GM23338 (cell line): ENCODE results near the gene AGPS. TPM values are rescaled to one million over a fixed set of nuclear protein-coding genes. Genes with fewer than 3 reads are reported as not detected.

ENCODE experiments used
- ATAC-seq: fragments of 200-7000 bp; cut with Tn5 transposase; 3 replicates; pipeline ENCODE4 v1.9.1; 2020
- DNase-seq: peaks from one replicate; pipeline ENCODE4 v3.0.0-alpha.2; 2015; ENCODE audit warnings: low spot score
- H2AFZ ChIP-seq: fragments of 200-600 bp; sonication (generic); 2 replicates; pipeline ENCODE4 v1.8.0; 2016; ENCODE audit warnings: antibody characterized with exemption, mild to moderate bottlenecking, moderate library complexity
- H3F3A ChIP-seq: fragments of 200-600 bp; sonication (generic); replicated peaks from 2 replicates; pipeline ENCODE4 v1.8.0; 2017; ENCODE audit warnings: antibody characterized with exemption, mixed run types, low read depth
- H3K27ac ChIP-seq: fragments of 200-600 bp; sonication (generic); 2 replicates; pipeline ENCODE4 v1.6.1; 2016; ENCODE audit warnings: low read depth
- H3K27me3 ChIP-seq: fragments of 200-600 bp; sonication (generic); 2 replicates; pipeline ENCODE4 v1.8.0; 2016; ENCODE audit warnings: mild to moderate bottlenecking, mixed run types, moderate library complexity; ENCODE audit not compliant: insufficient read depth
- H3K36me3 ChIP-seq: fragments of 200-600 bp; sonication (generic); 2 replicates; pipeline ENCODE4 v1.8.0; 2016; ENCODE audit warnings: mild to moderate bottlenecking; ENCODE audit not compliant: insufficient read depth
- H3K4me1 ChIP-seq: fragments of 200-600 bp; sonication (generic); 2 replicates; pipeline ENCODE4 v1.8.0; 2016; ENCODE audit warnings: mild to moderate bottlenecking, moderate library complexity; ENCODE audit not compliant: insufficient read depth
- H3K4me2 ChIP-seq: fragments of 200-600 bp; sonication (generic); 2 replicates; pipeline ENCODE4 v1.7.1; 2017; ENCODE audit warnings: mixed run types
- H3K4me3 ChIP-seq: fragments of 200-600 bp; sonication (generic); 2 replicates; pipeline ENCODE4 v1.6.1; 2016; ENCODE audit warnings: mixed run types
- H3K79me2 ChIP-seq: fragments of 200-600 bp; sonication (generic); replicated peaks from 2 replicates; pipeline ENCODE4 v1.8.0; 2017; ENCODE audit warnings: mild to moderate bottlenecking; ENCODE audit not compliant: insufficient read depth
- H3K9me2 ChIP-seq: fragments of 200-600 bp; sonication (generic); 2 replicates; pipeline ENCODE4 v1.8.0; 2017; ENCODE audit not compliant: insufficient read depth
- H4K20me1 ChIP-seq: fragments of 200-600 bp; sonication (generic); replicated peaks from 2 replicates; pipeline ENCODE4 v1.8.0; 2017; ENCODE audit warnings: mild to moderate bottlenecking; ENCODE audit not compliant: insufficient read depth
- H3K27ac Mint-ChIP-seq: 2 replicates; pipeline ENCODE4 v1.8.0; 2020; ENCODE audit warnings: inconsistent platforms, mild to moderate bottlenecking, moderate library complexity, mixed read lengths
- H3K27me3 Mint-ChIP-seq: 3 replicates; pipeline ENCODE4 v1.8.0; 2022; ENCODE audit warnings: low read depth, mild to moderate bottlenecking, moderate library complexity, mixed read lengths, inconsistent platforms; ENCODE audit not compliant: insufficient read depth, poor library complexity
- H3K36me3 Mint-ChIP-seq: 3 replicates; pipeline ENCODE4 v1.8.0; 2021; ENCODE audit warnings: low read depth, mild to moderate bottlenecking, inconsistent platforms, moderate library complexity, mixed read lengths
- H3K4me1 Mint-ChIP-seq: 3 replicates; pipeline ENCODE4 v1.8.0; 2020; ENCODE audit warnings: mild to moderate bottlenecking, inconsistent platforms, mixed read lengths
- H3K4me3 Mint-ChIP-seq: 3 replicates; pipeline ENCODE4 v1.8.0; 2021; ENCODE audit warnings: moderate library complexity, mild to moderate bottlenecking, inconsistent platforms, mixed read lengths
- H3K9me3 Mint-ChIP-seq: 3 replicates; pipeline ENCODE4 v1.8.0; 2020; ENCODE audit warnings: moderate library complexity, mild to moderate bottlenecking, inconsistent platforms, mixed read lengths
- CREB1 ChIP-seq: fragments of 250-450 bp; sonication (Bioruptor Pico); IDR thresholded peaks from 2 replicates; pipeline ENCODE4 v1.5.0; 2020; ENCODE audit warnings: low read depth, mild to moderate bottlenecking, moderate library complexity
- CTCF ChIP-seq, 2 experiments: fragments of 200-600 bp in 1 of 2; sonication (generic) in 1 of 2; conservative IDR thresholded peaks; 2 replicates each; pipeline versions ENCODE4 v1.5.1 to v1.6.1; 2016 to 2017; ENCODE audit warnings: antibody characterized with exemption in 2 of 2, low read depth in 2 of 2, mild to moderate bottlenecking in 2 of 2, moderate library complexity in 1 of 2
- EZH2phosphoT487 ChIP-seq: fragments of 200-600 bp; sonication (generic); IDR thresholded peaks from one replicate; pipeline ENCODE4 v1.8.1; 2018; ENCODE audit warnings: antibody characterized with exemption; ENCODE audit not compliant: unreplicated experiment
- JUNB ChIP-seq: IDR thresholded peaks from one replicate; pipeline ENCODE4 v1.6.1; 2016; ENCODE audit warnings: antibody characterized with exemption; ENCODE audit not compliant: unreplicated experiment
- POLR2AphosphoS5 ChIP-seq: IDR thresholded peaks from 2 replicates; pipeline ENCODE4 v1.6.1; 2016; ENCODE audit warnings: antibody characterized with exemption, low read depth
- REST ChIP-seq: IDR thresholded peaks from one replicate; pipeline ENCODE4 v1.6.1; 2018; ENCODE audit warnings: antibody characterized with exemption; ENCODE audit not compliant: unreplicated experiment
- STAT1 ChIP-seq: IDR thresholded peaks from one replicate; pipeline ENCODE4 v1.6.1; 2016; ENCODE audit warnings: antibody characterized with exemption; ENCODE audit not compliant: unreplicated experiment
- ZNF114 ChIP-seq: fragments of 250-450 bp; sonication (Bioruptor Pico); IDR thresholded peaks from 2 replicates; pipeline ENCODE4 v1.5.0; 2020; ENCODE audit warnings: mild to moderate bottlenecking, moderate library complexity
- ZNF331 ChIP-seq: fragments of 250-450 bp; sonication (Bioruptor Pico); IDR thresholded peaks from 2 replicates; pipeline ENCODE4 v1.5.0; 2020; ENCODE audit warnings: low read depth, mild to moderate bottlenecking, moderate library complexity
- ZNF462 ChIP-seq: fragments of 250-450 bp; sonication (Bioruptor Pico); IDR thresholded peaks from 2 replicates; pipeline ENCODE4 v1.5.0; 2020; ENCODE audit warnings: mild to moderate bottlenecking, moderate library complexity
- polyA plus RNA-seq: library from polyadenylated mRNA; unstranded; fragments of >200 nt; fragmentation: Nextera tagmentation; extraction: Ambion mirVana; gene quantifications from 2 replicates; pipeline ENCODE4 v1.2.1, GENCODE V29; 2016
- total RNA-seq: library from RNA; depleted of rRNA; stranded (reverse); fragments of >200 nt; shearing (Covaris generic); gene quantifications from 2 replicates; pipeline ENCODE4 v1.2.3, GENCODE V29; 2014

AGPS gene
- total and polyA plus RNA-seq, 2 experiments from 2014 or later: 14.6 to 73.2 TPM

GRCh38 chr2:177577075-177577474 lies 184.5 kb downstream of the AGPS start:
- H3K27ac ChIP-seq: no peak overlapping the region

More at GRCh38 chr2:177577075-177577474, 184.5 kb downstream of the AGPS start:
- Mint-ChIP-seq H3K36me3 (no peaks in the 10 kb centered on the region), H3K27ac (no peak overlapping the region), H3K9me3 (no peaks in the 10 kb centered on the region), H3K4me3 (no peak overlapping the region), H3K4me1 (no peaks in the 10 kb centered on the region), H3K27me3 (no peaks in the 10 kb centered on the region)
- no peak overlapping the region for H3K4me3 ChIP-seq
- no peak overlapping the region for H2AFZ ChIP-seq
- H3K9me2 ChIP-seq: peaks cover 9% of the 10 kb centered on the region; the same call in 1 of the 2 replicates
- ATAC-seq (no peak), DNase-seq (no peak)
- no peaks in the 10 kb centered on the region for H3K27me3 ChIP-seq
- no peaks in the 10 kb centered on the region for H4K20me1 ChIP-seq
- no peaks in the 10 kb centered on the region for H3K79me2 ChIP-seq
- H3K36me3 ChIP-seq: no peaks in the 10 kb centered on the region
- TF ChIP-seq POLR2AphosphoS5: no peak
- TF ChIP-seq STAT1: no peak
- no peak for TF ChIP-seq ZNF462 (CRISPR knock-in tag)
- no peak for TF ChIP-seq ZNF114 (CRISPR knock-in tag)
- no peak for TF ChIP-seq JUNB
- TF ChIP-seq CREB1: no peak
- TF ChIP-seq ZNF331 (CRISPR knock-in tag): no peak
- no peak for TF ChIP-seq CTCF (conservative IDR thresholded peaks at IDR 0.05; ENCODE audit: low read depth in 2 of 2)
- no peak for TF ChIP-seq REST
- no peak for TF ChIP-seq EZH2phosphoT487
- no peaks in the 10 kb centered on the region for H3K4me1 ChIP-seq
- no peaks in the 10 kb centered on the region for H3F3A ChIP-seq
- no peak overlapping the region for H3K4me2 ChIP-seq
